KMS-11 (cell line): ENCODE measurements around the gene CALML3.

Experiments
- H2AFZ ChIP-seq: fragments of 200-600 bp; sonication (generic); 2 replicates; pipeline ENCODE4 v1.6.1; 2016; ENCODE audit warnings: antibody characterized with exemption, mixed run types, low read depth
- H3K27ac ChIP-seq: fragments of 200-600 bp; sonication (generic); 2 replicates; pipeline ENCODE4 v1.6.1; 2016; ENCODE audit warnings: mild to moderate bottlenecking, mixed run types
- H3K27me3 ChIP-seq: fragments of 200-600 bp; sonication (generic); 2 replicates; pipeline ENCODE4 v1.6.1; 2017; ENCODE audit warnings: mild to moderate bottlenecking, low read depth, mixed run types, moderate library complexity; ENCODE audit not compliant: insufficient read depth
- H3K36me3 ChIP-seq: fragments of 200-600 bp; sonication (generic); 2 replicates; pipeline ENCODE4 v1.6.1; 2017; ENCODE audit warnings: mild to moderate bottlenecking, mixed run types; ENCODE audit not compliant: insufficient read depth
- H3K4me1 ChIP-seq: fragments of 200-600 bp; sonication (generic); 2 replicates; pipeline ENCODE4 v1.6.1; 2016; ENCODE audit warnings: mild to moderate bottlenecking, low read depth, mixed run types; ENCODE audit not compliant: poor library complexity, severe bottlenecking
- H3K4me2 ChIP-seq: fragments of 200-600 bp; sonication (generic); 2 replicates; pipeline ENCODE4 v1.7.0; 2016; ENCODE audit warnings: mild to moderate bottlenecking, mixed run types
- H3K4me3 ChIP-seq: fragments of 200-600 bp; sonication (generic); IDR thresholded peaks from 2 replicates; pipeline ENCODE4 v1.6.1; 2017; ENCODE audit warnings: low read depth, low read length, mixed read lengths; ENCODE audit not compliant: insufficient read depth
- H3K79me2 ChIP-seq: fragments of 200-600 bp; sonication (generic); 2 replicates; pipeline ENCODE4 v1.6.1; 2016; ENCODE audit warnings: low read depth, mixed run types; ENCODE audit not compliant: insufficient read depth
- H3K9ac ChIP-seq: fragments of 200-600 bp; sonication (generic); 2 replicates; pipeline ENCODE4 v1.6.1; 2016; ENCODE audit warnings: mild to moderate bottlenecking, mixed run types
- H4K20me1 ChIP-seq: fragments of 200-600 bp; sonication (generic); 2 replicates; pipeline ENCODE4 v1.6.1; 2016; ENCODE audit warnings: mild to moderate bottlenecking, mixed run types; ENCODE audit not compliant: insufficient read depth
- CTCF ChIP-seq: fragments of 200-600 bp; sonication (generic); conservative IDR thresholded peaks from 2 replicates; pipeline ENCODE4 v1.6.1; 2017; ENCODE audit warnings: low read depth, mild to moderate bottlenecking, antibody characterized with exemption, low read length, moderate library complexity, mixed read lengths

CALML3 gene

GRCh38 chr10:5519054-5519453 lies 5.7 kb upstream of the CALML3 start:
- Histone ChIP-seq H2AFZ (no peak overlapping the region), H3K4me2 (no peak overlapping the region), H3K27ac (no peak overlapping the region), H3K4me3 (no peak overlapping the region), H3K27me3 (no peaks in the 10 kb centered on the region), H3K79me2 (no peaks in the 10 kb centered on the region), H3K4me1 (no peaks in the 10 kb centered on the region), H3K36me3 (no peaks in the 10 kb centered on the region), H3K9ac (no peak overlapping the region), H4K20me1 (no peaks in the 10 kb centered on the region)
- no peak for TF ChIP-seq CTCF

GRCh38 chr10:5522913-5523560 lies 1.7 kb upstream of the CALML3 start:
- H3K4me1 ChIP-seq: no peaks in the 10 kb centered on the region
- no peaks in the 10 kb centered on the region for H4K20me1 ChIP-seq

GRCh38 chr10:5523796-5524574 lies 776 bp upstream of the CALML3 start:
- H3K4me1 ChIP-seq: no peaks in the 10 kb centered on the region
- no peak for TF ChIP-seq CTCF
- H2AFZ ChIP-seq: no peak overlapping the region
- H3K9ac ChIP-seq: no peak overlapping the region
- H3K36me3 ChIP-seq: no peaks in the 10 kb centered on the region
- H3K27ac ChIP-seq: no peak overlapping the region
- no peak overlapping the region for H3K4me3 ChIP-seq
- no peak overlapping the region for H3K4me2 ChIP-seq
- no peaks in the 10 kb centered on the region for H3K27me3 ChIP-seq
- H3K79me2 ChIP-seq: no peaks in the 10 kb centered on the region
- H4K20me1 ChIP-seq: no peaks in the 10 kb centered on the region

More at GRCh38 chr10:5522913-5523560, 1.7 kb upstream of the CALML3 start:
- H3K4me3 ChIP-seq: no peak overlapping the region
- no peak for TF ChIP-seq CTCF
- no peak overlapping the region for H3K27ac ChIP-seq
- no peak overlapping the region for H3K4me2 ChIP-seq
- H3K79me2 ChIP-seq: no peaks in the 10 kb centered on the region
- H3K27me3 ChIP-seq: no peaks in the 10 kb centered on the region
- H3K36me3 ChIP-seq: no peaks in the 10 kb centered on the region
- H3K9ac ChIP-seq: no peak overlapping the region
- H2AFZ ChIP-seq: no peak overlapping the region

- no peaks in the 10 kb centered on the region for H3K4me1 ChIP-seq
- no peak overlapping the region for H3K4me2 ChIP-seq
- H3K4me3 ChIP-seq: no peak overlapping the region
- H3K9ac ChIP-seq: no peak overlapping the region
- H3K27ac ChIP-seq: no peak overlapping the region
- H2AFZ ChIP-seq: no peak overlapping the region
- H3K27me3 ChIP-seq: no peaks in the 10 kb centered on the region
- no peaks in the 10 kb centered on the region for H4K20me1 ChIP-seq
- no peak for TF ChIP-seq CTCF
- no peaks in the 10 kb centered on the region for H3K79me2 ChIP-seq
- no peaks in the 10 kb centered on the region for H3K36me3 ChIP-seq
Observed at GRCh38 chr10:5525561-5526341, 990 bp downstream of the CALML3 start.
